HepG2 (cell line): ENCODE results near the gene FBXW12. TPM values are rescaled to one million over a fixed set of nuclear protein-coding genes. Genes with fewer than 3 reads are reported as not detected.
A peak's percentile ranks its signal among the peaks of the same experiment; 100 is the strongest.

Experiments used
- ATAC-seq: fragments of 200-7000 bp; cut with Tn5 transposase; 3 replicates; pipeline ENCODE4 v1.9.1; 2020; ENCODE audit warnings: mild to moderate bottlenecking, moderate library complexity
- BruUV-seq: library from RNA; stranded (reverse); fragments of 400-500 nt; replicated peaks from 2 replicates; lab custom pipeline; 2021; lab: Mats Ljungman, UMichigan
- CTCF ChIA-PET: fragments of 300-600 bp; formaldehyde crosslinking; extraction: SDS; loops from one replicate; lab custom pipeline; 2021; ENCODE audit warnings: low total read pairs, inconsistent platforms, low intra/inter-chr PET ratio; lab: Yijun Ruan, JAX
- POLR2A ChIA-PET: fragments of 350-600 bp; sonication (Branson Sonifier 250); formaldehyde crosslinking; loops from one replicate; lab custom pipeline; 2020; ENCODE audit warnings: antibody characterized with exemption, inconsistent platforms; lab: Yijun Ruan, JAX
- DNase-seq: peaks from one replicate; pipeline ENCODE4 v3.0.0-alpha.2; 2015; ENCODE audit warnings: low spot score
- FAIRE-seq: peaks from 3 replicates; lab custom pipeline; 2011; peaks lifted over from hg19 to GRCh38; lab: Jason Lieb, UNC
- H2AFZ ChIP-seq: one replicate; pipeline ENCODE4 v1.6.1; 2011; ENCODE audit warnings: low read length, inconsistent platforms
- H3K27ac ChIP-seq: fragments of 300-600 bp; 3 replicates; pipeline ENCODE4 v1.8.0; 2011; ENCODE audit warnings: mixed run types, mild to moderate bottlenecking, mixed read lengths, low read length, inconsistent platforms; ENCODE audit not compliant: insufficient read depth; ENCODE audit errors: extremely low read length
- H3K27me3 ChIP-seq, 2 experiments: fragments of 200-600 bp in 1 of 2; 2 replicates in 1 of 2; 3 replicates in 1 of 2; pipeline versions ENCODE4 v1.6.0 to v1.8.0; 2011; ENCODE audit warnings: low read length in 2 of 2, mild to moderate bottlenecking in 2 of 2, moderate library complexity in 2 of 2, inconsistent platforms in 1 of 2; ENCODE audit not compliant: insufficient read depth in 2 of 2, control insufficient read depth in 1 of 2
- H3K36me3 ChIP-seq, 2 experiments: fragments of 200-600 bp in 1 of 2; replicated peaks in 1 of 2; 2 replicates in 1 of 2; 3 replicates in 1 of 2; pipeline versions ENCODE4 v1.5.1 to v1.8.0; 2011; ENCODE audit warnings: low read length in 2 of 2, inconsistent platforms in 1 of 2; ENCODE audit not compliant: insufficient read depth in 2 of 2, control insufficient read depth in 1 of 2
- H3K4me1 ChIP-seq: 2 replicates; pipeline ENCODE4 v1.5.1; 2012; ENCODE audit warnings: low read length, inconsistent platforms; ENCODE audit not compliant: insufficient read depth
- H3K4me2 ChIP-seq: 2 replicates; pipeline ENCODE4 v1.6.0; 2011; ENCODE audit warnings: low read depth, low read length, inconsistent platforms
- H3K4me3 ChIP-seq, 3 experiments: fragments of 200-600 bp in 1 of 3; sonication (generic), shearing (Covaris generic) in 1 of 3; replicated peaks in 1 of 3; 2 replicates each; pipeline ENCODE4 v1.5.1; 2011 to 2016; ENCODE audit warnings: low read length in 3 of 3, inconsistent platforms in 2 of 3, low read depth in 2 of 3, mild to moderate bottlenecking in 2 of 3, control low read depth in 1 of 3, mixed read lengths in 1 of 3; ENCODE audit not compliant: insufficient read depth in 1 of 3
- H3K79me2 ChIP-seq: one replicate; pipeline ENCODE4 v1.6.1; 2011; ENCODE audit warnings: low read length, inconsistent platforms; ENCODE audit not compliant: insufficient read depth
- H3K9ac ChIP-seq: 2 replicates; pipeline ENCODE4 v1.6.0; 2011; ENCODE audit warnings: mild to moderate bottlenecking, low read depth, low read length, inconsistent platforms; ENCODE audit not compliant: insufficient read depth
- H3K9me3 ChIP-seq: 2 replicates; pipeline ENCODE4 v1.5.1; 2012; ENCODE audit warnings: mild to moderate bottlenecking, low read length
- H4K20me1 ChIP-seq: 2 replicates; pipeline ENCODE4 v1.6.0; 2011; ENCODE audit warnings: inconsistent platforms, mild to moderate bottlenecking, low read length, moderate library complexity; ENCODE audit not compliant: insufficient read depth
- POLR2A ChIP-seq, 2 experiments: IDR thresholded peaks; 2 replicates each; pipeline ENCODE4 v1.6.1; 2011; ENCODE audit warnings: low read depth in 2 of 2, low read length in 2 of 2, mild to moderate bottlenecking in 1 of 2, moderate library complexity in 1 of 2; ENCODE audit not compliant: insufficient read depth in 1 of 2
- TBX3 ChIP-seq: fragments of 450-650 bp; IDR thresholded peaks from 2 replicates; pipeline ENCODE4 v1.6.1; 2017; ENCODE audit warnings: antibody characterized with exemption, mild to moderate bottlenecking, inconsistent platforms, borderline replicate concordance
- WGBS: methylation state at CpG from one replicate; pipeline ENCODE4 v1.1.6; 2017; ENCODE audit warnings: low lambda C conversion rate; 5-methylcytosine and 5-hydroxymethylcytosine counted together
- in situ Hi-C: cut with HindIII; loops from 2 replicates; pipeline ENCODE4 v1.10.0; 2017; ENCODE audit warnings: low pct_unique_long_range_greater_than_20kb; ENCODE audit not compliant: extremely low pct_ligation_motif_present
- intact Hi-C: fragments of 100-400 bp; cut with micrococcal nuclease; formaldehyde crosslinking; loops from one replicate; pipeline ENCODE4 v1.10.0; 2022; ENCODE audit not compliant: unreplicated experiment
- polyA plus RNA-seq, 8 experiments: library from polyadenylated mRNA; depleted of rRNA in 3 of 8; stranded (reverse) in 7 of 8; unstranded in 1 of 8; fragments of >200 nt; fragmentation: Illumina TruSeq in 4 of 8; extraction: Trizol in 4 of 8; gene quantifications; 2 replicates each; pipeline versions ENCODE4 v1.2.1 to v1.2.3, GENCODE V29; 2011 to 2016; ENCODE audit warnings: low read depth in 4 of 8, missing spikeins in 1 of 8, mixed read lengths in 1 of 8; ENCODE audit not compliant: insufficient read depth in 1 of 8
- total RNA-seq, 5 experiments: library from RNA; depleted of rRNA; stranded (reverse); fragments of >200 nt; fragmentation: Illumina TruSeq; extraction: Trizol; gene quantifications; 2 replicates each; pipeline ENCODE4 v1.2.3, GENCODE V29; 2016; ENCODE audit warnings: low read depth in 1 of 5
- TF ChIP-seq, protein P1 (sequence below): sonication (generic); formaldehyde crosslinking; IDR thresholded peaks from 2 replicates; pipeline ENCODE4 v1.5.0; 2020; ENCODE audit warnings: mild to moderate bottlenecking, missing genetic modification reagents, moderate library complexity

The FBXW12 gene
- total and polyA plus RNA-seq, 2 of the 13 experiments (the other 11 are each of a cell fraction or from before 2014, with no cell fraction given): not detected

DNA sequence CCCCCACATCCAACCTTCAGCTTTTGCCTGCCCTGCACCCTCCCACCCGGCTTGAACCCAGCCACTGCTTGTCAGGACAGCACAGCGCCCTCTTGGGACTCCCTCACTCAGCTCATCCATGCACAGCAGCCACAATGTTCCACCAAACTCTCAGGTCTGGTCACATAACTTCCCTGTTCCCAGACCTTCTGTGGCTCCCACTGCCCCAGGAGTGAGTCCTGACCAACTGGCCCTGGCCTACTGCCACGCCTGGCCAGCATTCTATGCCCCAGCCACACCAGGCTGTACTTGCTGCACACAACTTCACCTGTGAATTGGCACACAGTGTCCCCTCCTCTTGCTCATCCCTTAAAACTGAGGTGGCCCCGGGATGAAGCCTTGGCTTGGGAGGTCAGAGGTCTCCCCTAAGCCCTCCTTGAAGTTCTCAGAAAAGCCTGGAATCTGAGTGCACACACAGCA lies 36.8 kb downstream of the FBXW12 start:
- peaks cover 83 to 100% of the 10 kb centered on the region in 2 experiments for H3K36me3 ChIP-seq
- no peak for ATAC-seq

More for the DNA sequence above, 36.8 kb downstream of the FBXW12 start:
- Histone ChIP-seq H3K4me3 (no peak overlapping the region), H4K20me1 (peaks cover 12% of the 10 kb centered on the region; the same call in 1 of the 2 replicates), H3K27ac (no peak overlapping the region), H3K27me3 (no peaks in the 10 kb centered on the region), H3K4me1 (no peaks in the 10 kb centered on the region), H3K9me3 (no peaks in the 10 kb centered on the region), H3K9ac (no peak overlapping the region), H3K79me2 (no peaks in the 10 kb centered on the region), H2AFZ (no peak overlapping the region), H3K4me2 (no peak overlapping the region)
- FAIRE-seq (no peak), DNase-seq (no peak)
- no TSS peak for BruUV-seq
- TF ChIP-seq POLR2A (IDR thresholded peaks at IDR 0.05; ENCODE audit: insufficient read depth in 1 of 2, low read depth in 2 of 2, low read length in 2 of 2) (0 out of 4 replicates have a peak, but pooled peaks of 1 of the 2 experiments have one; percentile 12), TBX3 (no peak)
- TF ChIP-seq, protein P1, sequence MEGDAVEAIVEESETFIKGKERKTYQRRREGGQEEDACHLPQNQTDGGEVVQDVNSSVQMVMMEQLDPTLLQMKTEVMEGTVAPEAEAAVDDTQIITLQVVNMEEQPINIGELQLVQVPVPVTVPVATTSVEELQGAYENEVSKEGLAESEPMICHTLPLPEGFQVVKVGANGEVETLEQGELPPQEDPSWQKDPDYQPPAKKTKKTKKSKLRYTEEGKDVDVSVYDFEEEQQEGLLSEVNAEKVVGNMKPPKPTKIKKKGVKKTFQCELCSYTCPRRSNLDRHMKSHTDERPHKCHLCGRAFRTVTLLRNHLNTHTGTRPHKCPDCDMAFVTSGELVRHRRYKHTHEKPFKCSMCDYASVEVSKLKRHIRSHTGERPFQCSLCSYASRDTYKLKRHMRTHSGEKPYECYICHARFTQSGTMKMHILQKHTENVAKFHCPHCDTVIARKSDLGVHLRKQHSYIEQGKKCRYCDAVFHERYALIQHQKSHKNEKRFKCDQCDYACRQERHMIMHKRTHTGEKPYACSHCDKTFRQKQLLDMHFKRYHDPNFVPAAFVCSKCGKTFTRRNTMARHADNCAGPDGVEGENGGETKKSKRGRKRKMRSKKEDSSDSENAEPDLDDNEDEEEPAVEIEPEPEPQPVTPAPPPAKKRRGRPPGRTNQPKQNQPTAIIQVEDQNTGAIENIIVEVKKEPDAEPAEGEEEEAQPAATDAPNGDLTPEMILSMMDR (CRISPR knock-in tag): peak; percentile 34; the same call in 1 of the 2 replicates
- intact Hi-C loops: no loop called here
- in situ Hi-C loops: no loop called here
- CTCF ChIA-PET: interaction anchor here (1.6 kb wide), 1 partner anchor 27 kb away, joined by 5 read pairs; no protein-coding TSS in a partner anchor
- POLR2A ChIA-PET: interaction anchor here (0.9 to 1.5 kb wide), 2 partner anchors 9 to 31 kb away, joined by 3 to 5 read pairs; partner anchors contain the start of genes CCDC51 and TMA7
- 95% methylated on average over 3 of the region's 4 CpGs for WGBS
